H1 (cell line): ENCODE measurements around the gene S100A12.

Source experiments
- EZH2 ChIP-seq: fragments of 200-600 bp; sonication (generic); IDR thresholded peaks from 2 replicates; pipeline ENCODE4 v1.7.1; 2012; ENCODE audit warnings: low read depth, mild to moderate bottlenecking, moderate library complexity, low read length, inconsistent platforms; ENCODE audit not compliant: severe bottlenecking
- GABPA ChIP-seq: IDR thresholded peaks from 2 replicates; pipeline ENCODE4 v1.6.1; 2011; ENCODE audit warnings: mild to moderate bottlenecking, low read length, moderate library complexity, borderline replicate concordance; ENCODE audit not compliant: insufficient read depth
- HDAC6 ChIP-seq: IDR thresholded peaks from one replicate; pipeline ENCODE4 v1.7.1; 2012; ENCODE audit warnings: low read depth, mild to moderate bottlenecking, inconsistent platforms, low read length, moderate library complexity
- MAFK ChIP-seq: IDR thresholded peaks from 2 replicates; pipeline ENCODE4 v1.6.1; 2012; ENCODE audit warnings: low read depth, mild to moderate bottlenecking, improper control_type of control experiment, low read length
- RFX5 ChIP-seq: IDR thresholded peaks from 2 replicates; pipeline ENCODE4 v1.6.1; 2011; ENCODE audit warnings: low read depth, low read length, improper control_type of control experiment, borderline replicate concordance
- SP2 ChIP-seq: IDR thresholded peaks from 2 replicates; pipeline ENCODE4 v1.6.1; 2012; ENCODE audit warnings: mild to moderate bottlenecking, low read length, inconsistent platforms
- TF ChIP-seq, protein P1 (sequence below), 3 experiments: IDR thresholded peaks; 1 replicate in 2 of 3; 2 replicates in 1 of 3; pipeline versions ENCODE4 v1.5.1 to v1.6.1; 2011; ENCODE audit warnings: low read length in 3 of 3, mild to moderate bottlenecking in 3 of 3, inconsistent platforms in 2 of 3, low read depth in 1 of 3, moderate library complexity in 1 of 3; ENCODE audit not compliant: insufficient read depth in 1 of 3; ENCODE audit errors: control extremely low read depth in 1 of 3

DNA sequence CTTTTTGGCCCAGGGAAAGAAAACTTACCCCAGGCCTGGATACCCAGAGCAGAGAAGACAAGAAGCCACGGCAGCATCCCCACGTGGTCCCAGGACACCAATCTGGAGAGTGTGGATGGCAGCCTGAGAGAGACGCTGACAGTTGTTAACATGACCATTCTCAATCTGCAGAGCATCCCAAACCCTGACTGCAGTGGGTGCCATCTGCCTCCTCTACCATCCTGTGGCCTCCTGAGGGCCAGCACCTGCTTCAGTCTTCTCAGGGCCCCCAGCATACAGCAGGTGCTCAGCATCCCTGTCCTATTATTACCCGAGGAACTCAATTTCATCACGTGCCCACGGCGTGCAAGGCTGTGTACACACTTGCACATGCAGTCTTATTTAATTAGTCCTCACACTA, 27.6 kb downstream of the S100A12 start:
- no peak for TF ChIP-seq RFX5
- no peak for TF ChIP-seq EZH2
- no peak for TF ChIP-seq SP2
- TF ChIP-seq, protein P1, sequence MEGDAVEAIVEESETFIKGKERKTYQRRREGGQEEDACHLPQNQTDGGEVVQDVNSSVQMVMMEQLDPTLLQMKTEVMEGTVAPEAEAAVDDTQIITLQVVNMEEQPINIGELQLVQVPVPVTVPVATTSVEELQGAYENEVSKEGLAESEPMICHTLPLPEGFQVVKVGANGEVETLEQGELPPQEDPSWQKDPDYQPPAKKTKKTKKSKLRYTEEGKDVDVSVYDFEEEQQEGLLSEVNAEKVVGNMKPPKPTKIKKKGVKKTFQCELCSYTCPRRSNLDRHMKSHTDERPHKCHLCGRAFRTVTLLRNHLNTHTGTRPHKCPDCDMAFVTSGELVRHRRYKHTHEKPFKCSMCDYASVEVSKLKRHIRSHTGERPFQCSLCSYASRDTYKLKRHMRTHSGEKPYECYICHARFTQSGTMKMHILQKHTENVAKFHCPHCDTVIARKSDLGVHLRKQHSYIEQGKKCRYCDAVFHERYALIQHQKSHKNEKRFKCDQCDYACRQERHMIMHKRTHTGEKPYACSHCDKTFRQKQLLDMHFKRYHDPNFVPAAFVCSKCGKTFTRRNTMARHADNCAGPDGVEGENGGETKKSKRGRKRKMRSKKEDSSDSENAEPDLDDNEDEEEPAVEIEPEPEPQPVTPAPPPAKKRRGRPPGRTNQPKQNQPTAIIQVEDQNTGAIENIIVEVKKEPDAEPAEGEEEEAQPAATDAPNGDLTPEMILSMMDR (IDR thresholded peaks at IDR 0.05; ENCODE audit: control extremely low read depth in 1 of 3, insufficient read depth in 1 of 3, low read depth in 1 of 3, low read length in 3 of 3), result no peak
- no peak for TF ChIP-seq HDAC6
- no peak for TF ChIP-seq GABPA
- no peak for TF ChIP-seq MAFK
